ENCODE data around the gene PDE6B. TPM values are rescaled to one million over a fixed set of nuclear protein-coding genes. Genes with fewer than 3 reads are reported as not detected.
A peak's percentile ranks its signal among the peaks of the same experiment; 100 is the strongest.

PDE6B gene
- total RNA-seq, 1 donor from 2014 or later: 5.5 TPM

GRCh38 chr4:626201-627091 is 1.1 kb downstream of the PDE6B start:
- ATAC-seq (no peak), DNase-seq (no peak)
- Histone ChIP-seq H3K27ac (no peak overlapping the region), H3K27me3 (ENCODE audit: low read depth) (peaks cover 22% of the 10 kb centered on the region), H3K4me3 (no peak overlapping the region), H3K4me1 (no peaks in the 10 kb centered on the region), H3K9me3 (no peaks in the 10 kb centered on the region), H3K36me3 (no peaks in the 10 kb centered on the region)
- TF ChIP-seq CTCF (IDR thresholded peaks at IDR 0.05): no peak
- intact Hi-C loops (cut with DNase I): no loop called here

GRCh38 chr4:627347-628125 is 2.2 kb downstream of the PDE6B start:
- Histone ChIP-seq H3K4me1 (no peaks in the 10 kb centered on the region), H3K4me3 (no peak overlapping the region), H3K36me3 (no peaks in the 10 kb centered on the region), H3K27ac (no peak overlapping the region), H3K9me3 (no peaks in the 10 kb centered on the region), H3K27me3 (ENCODE audit: low read depth) (peaks cover 22% of the 10 kb centered on the region)
- intact Hi-C loops (cut with DNase I): no loop called here
- DNase-seq (no peak), ATAC-seq (no peak)
- TF ChIP-seq CTCF (IDR thresholded peaks at IDR 0.05): no peak

GRCh38 chr4:628311-628741 is 3.0 kb downstream of the PDE6B start:
- Histone ChIP-seq H3K4me1 (no peaks in the 10 kb centered on the region), H3K4me3 (no peak overlapping the region), H3K9me3 (no peaks in the 10 kb centered on the region), H3K36me3 (no peaks in the 10 kb centered on the region), H3K27me3 (ENCODE audit: low read depth) (peaks cover 22% of the 10 kb centered on the region), H3K27ac (no peak overlapping the region)
- DNase-seq: no peak
- ATAC-seq: peak in 1 of 2 donors; percentile 24
- TF ChIP-seq CTCF (IDR thresholded peaks at IDR 0.05): no peak
- intact Hi-C loops (cut with DNase I): no loop called here

- Histone ChIP-seq H3K27ac (no peak overlapping the region), H3K9me3 (no peaks in the 10 kb centered on the region), H3K27me3 (ENCODE audit: low read depth) (peaks cover 22% of the 10 kb centered on the region), H3K4me3 (no peak overlapping the region), H3K4me1 (no peaks in the 10 kb centered on the region), H3K36me3 (no peaks in the 10 kb centered on the region)
- DNase-seq (no peak), ATAC-seq (no peak)
- TF ChIP-seq CTCF (IDR thresholded peaks at IDR 0.05): no peak
- intact Hi-C loops (cut with DNase I): no loop called here
Measured at GRCh38 chr4:628821-629635, 3.7 kb downstream of the PDE6B start.

- TF ChIP-seq CTCF (IDR thresholded peaks at IDR 0.05): no peak
- no peak for DNase-seq
- H3K27me3 ChIP-seq (ENCODE audit: low read depth): peaks cover 18% of the 10 kb centered on the region
- no peaks in the 10 kb centered on the region for H3K36me3 ChIP-seq
- H3K9me3 ChIP-seq: no peaks in the 10 kb centered on the region
- ATAC-seq: no peak
- intact Hi-C loops (cut with DNase I): no loop called here
- no peaks in the 10 kb centered on the region for H3K4me1 ChIP-seq
- no peak overlapping the region for H3K4me3 ChIP-seq
- no peak overlapping the region for H3K27ac ChIP-seq
Measured at GRCh38 chr4:629636-629914, 4.2 kb downstream of the PDE6B start.

Measured in lower lobe of right lung (tissue), 2 donors.